H1 (cell line): Measurements from ENCODE around the gene PKIB. TPM values are rescaled to one million over a fixed set of nuclear protein-coding genes. Genes with fewer than 3 reads are reported as not detected.

Source experiments
- CTCF ChIA-PET: fragments of 300-600 bp; sonication (Branson Sonifier 250); formaldehyde crosslinking; loops from one replicate; lab custom pipeline; 2021; ENCODE audit not compliant: partially characterized antibody; lab: Charles Lee
- POLR2A ChIA-PET: fragments of 300-600 bp; sonication (Branson Sonifier 250); formaldehyde crosslinking; loops from one replicate; lab custom pipeline; 2021; ENCODE audit warnings: inconsistent platforms; ENCODE audit not compliant: partially characterized antibody; lab: Charles Lee
- DNase-seq, 2 experiments: peaks; one replicate each; pipeline versions ENCODE4 v3.0.0 to v3.0.0-alpha.2; 2010 to 2022; ENCODE audit warnings: low spot score in 2 of 2, low read depth in 1 of 2, mixed read lengths in 1 of 2
- FAIRE-seq: peaks from 2 replicates; lab custom pipeline; 2011; peaks lifted over from hg19 to GRCh38; lab: Jason Lieb, UNC
- H2AFZ ChIP-seq: 2 replicates; pipeline ENCODE4 v1.8.1; 2012; ENCODE audit warnings: low read length, inconsistent platforms
- H2AK5ac ChIP-seq: 2 replicates; pipeline ENCODE4 v1.6.1; 2013; ENCODE audit warnings: low read depth, low read length
- H2BK120ac ChIP-seq: replicated peaks from 2 replicates; pipeline ENCODE3; 2013; ENCODE audit warnings: low read depth, low read length, inconsistent platforms
- H2BK12ac ChIP-seq: 2 replicates; pipeline ENCODE4 v1.6.1; 2013; ENCODE audit warnings: low read depth, low read length
- H2BK15ac ChIP-seq: 2 replicates; pipeline ENCODE4 v1.6.1; 2013; ENCODE audit warnings: low read length
- H2BK20ac ChIP-seq: 2 replicates; pipeline ENCODE4 v1.6.1; 2013; ENCODE audit warnings: low read length
- H2BK5ac ChIP-seq: 2 replicates; pipeline ENCODE4 v1.6.1; 2013; ENCODE audit warnings: low read depth, low read length
- H3K14ac ChIP-seq: 2 replicates; pipeline ENCODE4 v1.6.1; 2013; ENCODE audit warnings: inconsistent platforms; ENCODE audit not compliant: insufficient read length
- H3K18ac ChIP-seq: 2 replicates; pipeline ENCODE4 v1.6.1; 2013; ENCODE audit warnings: low read length; ENCODE audit errors: extremely low read depth
- H3K23ac ChIP-seq: 2 replicates; pipeline ENCODE4 v1.6.1; 2013; ENCODE audit warnings: inconsistent platforms; ENCODE audit not compliant: insufficient read length
- H3K23me2 ChIP-seq: 2 replicates; pipeline ENCODE4 v1.6.1; 2013; ENCODE audit warnings: low read depth, low read length
- H3K27ac ChIP-seq: 2 replicates; pipeline ENCODE4 v1.6.1; 2011; ENCODE audit warnings: low read depth, low read length, inconsistent platforms
- H3K27me3 ChIP-seq, 4 experiments: replicated peaks in 1 of 4; 1 replicate in 1 of 4; 2 replicates in 3 of 4; pipeline versions ENCODE4 v1.6.1 to v1.8.1; 2011 to 2013; ENCODE audit warnings: low read length in 3 of 4, mild to moderate bottlenecking in 3 of 4, inconsistent platforms in 2 of 4, mixed read lengths in 2 of 4, moderate library complexity in 1 of 4; ENCODE audit not compliant: control insufficient read depth in 3 of 4, insufficient read depth in 3 of 4; ENCODE audit errors: extremely low read depth in 1 of 4
- H3K36me3 ChIP-seq, 4 experiments: 2 replicates each; pipeline versions ENCODE4 v1.6.1 to v1.8.1; 2011 to 2013; ENCODE audit warnings: mild to moderate bottlenecking in 4 of 4, low read length in 3 of 4, moderate library complexity in 2 of 4, control low read depth in 1 of 4, inconsistent platforms in 1 of 4; ENCODE audit not compliant: insufficient read depth in 4 of 4, control insufficient read depth in 2 of 4
- H3K4ac ChIP-seq: replicated peaks from 2 replicates; pipeline ENCODE3; 2013; ENCODE audit warnings: low read length, low read depth, mixed read lengths, inconsistent platforms; ENCODE audit not compliant: insufficient read length
- H3K4me1 ChIP-seq, 4 experiments: replicated peaks in 1 of 4; 1 replicate in 1 of 4; 2 replicates in 3 of 4; pipeline versions ENCODE4 v1.6.1 to v1.8.1; 2011 to 2013; ENCODE audit warnings: low read length in 3 of 4, inconsistent platforms in 2 of 4, mixed read lengths in 1 of 4; ENCODE audit not compliant: insufficient read depth in 4 of 4, control insufficient read depth in 3 of 4
- H3K4me2 ChIP-seq, 2 experiments: 2 replicates each; pipeline versions ENCODE4 v1.6.1 to v1.8.1; 2011 to 2013; ENCODE audit warnings: low read depth in 2 of 2, low read length in 2 of 2, control low read depth in 1 of 2, inconsistent platforms in 1 of 2, mild to moderate bottlenecking in 1 of 2; ENCODE audit not compliant: insufficient read depth in 1 of 2
- H3K4me3 ChIP-seq, 4 experiments: fragments of 200-600, 300-600 bp in 1 of 4; sonication (generic), shearing (Covaris generic), sonication (Bioruptor Twin) in 1 of 4; 2 replicates each; pipeline versions ENCODE4 v1.5.1 to v1.8.1; 2011 to 2016; ENCODE audit warnings: low read length in 4 of 4, low read depth in 3 of 4, control low read depth in 2 of 4, inconsistent platforms in 2 of 4, mild to moderate bottlenecking in 2 of 4, mixed read lengths in 1 of 4, moderate library complexity in 1 of 4; ENCODE audit not compliant: insufficient read depth in 2 of 4; ENCODE audit errors: extremely low read depth in 1 of 4
- H3K56ac ChIP-seq: replicated peaks from 2 replicates; pipeline ENCODE3; 2013; ENCODE audit warnings: low read depth, mild to moderate bottlenecking, mixed read lengths, low read length, inconsistent platforms; ENCODE audit not compliant: insufficient read length
- H3K79me1 ChIP-seq: 2 replicates; pipeline ENCODE4 v1.6.1; 2013; ENCODE audit warnings: low read depth, low read length, control low read depth
- H3K79me2 ChIP-seq, 2 experiments: 2 replicates each; pipeline versions ENCODE4 v1.6.1 to v1.8.1; 2012 to 2013; ENCODE audit warnings: low read length in 2 of 2, mild to moderate bottlenecking in 2 of 2, inconsistent platforms in 1 of 2; ENCODE audit not compliant: insufficient read depth in 2 of 2, control insufficient read depth in 1 of 2
- H3K9ac ChIP-seq, 4 experiments: replicated peaks in 1 of 4; 1 replicate in 1 of 4; 2 replicates in 3 of 4; pipeline versions ENCODE4 v1.6.1 to v1.8.1; 2011 to 2013; ENCODE audit warnings: low read depth in 3 of 4, low read length in 3 of 4, control low read depth in 2 of 4, mild to moderate bottlenecking in 2 of 4, moderate library complexity in 2 of 4, inconsistent platforms in 1 of 4; ENCODE audit errors: extremely low read depth in 1 of 4
- H3K9me3 ChIP-seq, 2 experiments: 2 replicates each; pipeline versions ENCODE4 v1.6.1 to v1.8.1; 2012 to 2013; ENCODE audit warnings: mild to moderate bottlenecking in 2 of 2, moderate library complexity in 2 of 2, control low read depth in 1 of 2, inconsistent platforms in 1 of 2, low read depth in 1 of 2, low read length in 1 of 2, mixed read lengths in 1 of 2; ENCODE audit not compliant: insufficient read depth in 2 of 2
- H4K20me1 ChIP-seq, 2 experiments: replicated peaks in 1 of 2; 2 replicates each; pipeline versions ENCODE3 to v1.8.1; 2011 to 2013; ENCODE audit warnings: inconsistent platforms in 2 of 2, low read length in 2 of 2, mild to moderate bottlenecking in 1 of 2; ENCODE audit not compliant: insufficient read depth in 2 of 2, control insufficient read depth in 1 of 2
- H4K5ac ChIP-seq: 2 replicates; pipeline ENCODE4 v1.6.1; 2013; ENCODE audit warnings: low read length, low read depth, mixed read lengths, inconsistent platforms; ENCODE audit not compliant: insufficient read length
- H4K8ac ChIP-seq: 2 replicates; pipeline ENCODE4 v1.8.0; 2013; ENCODE audit warnings: mild to moderate bottlenecking, moderate library complexity, low read length, inconsistent platforms; ENCODE audit not compliant: insufficient read depth; ENCODE audit errors: extremely low read depth
- H4K91ac ChIP-seq: replicated peaks from 2 replicates; pipeline ENCODE3; 2013; ENCODE audit warnings: low read length, mixed read lengths, inconsistent platforms; ENCODE audit not compliant: insufficient read length
- BRCA1 ChIP-seq: IDR thresholded peaks from 2 replicates; pipeline ENCODE4 v1.6.1; 2012; ENCODE audit warnings: low read depth, low read length, improper control_type of control experiment
- CBX5 ChIP-seq: fragments of 300-800, 300-1000 bp; sonication (generic); IDR thresholded peaks from 2 replicates; pipeline ENCODE4 v1.7.1; 2016; ENCODE audit warnings: antibody characterized with exemption, low read length, low read depth
- CHD1 ChIP-seq: IDR thresholded peaks from 2 replicates; pipeline ENCODE4 v1.6.1; 2012; ENCODE audit warnings: low read depth, low read length, improper control_type of control experiment
- HDAC2 ChIP-seq, 2 experiments: fragments of 300-600 bp in 1 of 2; sonication (generic) in 1 of 2; IDR thresholded peaks; 2 replicates each; pipeline ENCODE4 v1.6.1; 2011 to 2012; ENCODE audit warnings: low read depth in 2 of 2, low read length in 2 of 2, mild to moderate bottlenecking in 2 of 2, moderate library complexity in 2 of 2, borderline replicate concordance in 1 of 2, inconsistent platforms in 1 of 2
- JUND ChIP-seq: IDR thresholded peaks from 2 replicates; pipeline ENCODE4 v1.6.1; 2011; ENCODE audit warnings: mild to moderate bottlenecking, improper control_type of control experiment, low read length
- NRF1 ChIP-seq: IDR thresholded peaks from 2 replicates; pipeline ENCODE4 v1.6.1; 2011; ENCODE audit warnings: mild to moderate bottlenecking, low read depth, low read length, improper control_type of control experiment
- RNF2 ChIP-seq: fragments of 200-900, 300-1000 bp; sonication (generic); IDR thresholded peaks from 2 replicates; pipeline ENCODE4 v1.7.1; 2016; ENCODE audit warnings: borderline replicate concordance, low read depth, mild to moderate bottlenecking, antibody characterized with exemption, low read length; ENCODE audit not compliant: poor library complexity, severe bottlenecking; ENCODE audit errors: missing control alignments
- RXRA ChIP-seq: IDR thresholded peaks from 2 replicates; pipeline ENCODE4 v1.6.1; 2011; ENCODE audit warnings: low read depth, mild to moderate bottlenecking, low read length, moderate library complexity; ENCODE audit not compliant: insufficient read depth
- SRF ChIP-seq: IDR thresholded peaks from 2 replicates; pipeline ENCODE4 v1.6.1; 2011; ENCODE audit warnings: mild to moderate bottlenecking, low read depth, low read length, moderate library complexity
- TEAD4 ChIP-seq: IDR thresholded peaks from 2 replicates; pipeline ENCODE4 v1.6.1; 2012; ENCODE audit warnings: low read depth, low read length, inconsistent platforms, mixed read lengths
- WGBS, 2 experiments: shearing (Covaris generic) in 1 of 2; methylation state at CpG; one replicate each; pipeline versions ENCODE4 v1.1.6 to v1.1.7; 2013 to 2015; ENCODE audit warnings: low lambda C conversion rate in 2 of 2, mixed read lengths in 2 of 2, inconsistent platforms in 1 of 2, low coverage in 1 of 2, missing lambda C conversion rate in 1 of 2; ENCODE audit not compliant: insufficient replicate concordance in 2 of 2, insufficient coverage in 1 of 2, insufficient read length in 1 of 2; ENCODE audit errors: extremely low coverage in 1 of 2, missing lambda C conversion rate in 1 of 2; 5-methylcytosine and 5-hydroxymethylcytosine counted together
- polyA plus RNA-seq, 7 experiments: library from polyadenylated mRNA; depleted of rRNA in 3 of 7; stranded (reverse) in 5 of 7; unstranded in 2 of 7; fragments of >200 nt in 5 of 7; fragments of 200-250 nt in 2 of 7; gene quantifications; 1 replicate in 5 of 7; 2 replicates in 1 of 7; 4 replicates in 1 of 7; pipeline versions ENCODE4 v1.2.1 to v1.2.3, GENCODE V29; 2011 to 2013; ENCODE audit warnings: missing spikeins in 2 of 7, mixed read lengths in 2 of 7
- total RNA-seq: library from RNA; stranded (reverse); fragmentation: NEBNext Ultra II Directional; extraction: Animal tissue kit (Norgen Biotek cat#: 25700); gene quantifications from 2 replicates; pipeline ENCODE4 v1.2.1, GENCODE V29; 2021

The PKIB gene
- total and polyA plus RNA-seq, 2 of the 8 experiments (the other 6 are each of a cell fraction or from before 2014, with no cell fraction given) = 13.5 to 73.3 TPM

- Histone ChIP-seq H3K79me1 (no peaks in the 10 kb centered on the region), H4K8ac (no peak overlapping the region), H3K4me3 (no peak overlapping the region), H3K18ac (no peak overlapping the region), H3K79me2 (no peaks in the 10 kb centered on the region), H4K5ac (no peak overlapping the region), H2BK20ac (no peak overlapping the region), H3K23me2 (no peaks in the 10 kb centered on the region), H3K9ac (no peak overlapping the region), H3K4ac (no peak overlapping the region), H3K4me1 (no peaks in the 10 kb centered on the region), H3K27ac (no peak overlapping the region), H3K36me3 (no peaks in the 10 kb centered on the region; a peak in 1 of 8 replicates), H3K23ac (no peak overlapping the region), H3K4me2 (no peak overlapping the region), H2AFZ (no peak overlapping the region), H3K27me3 (no peaks in the 10 kb centered on the region), H2BK15ac (no peak overlapping the region), H2AK5ac (no peak overlapping the region), H3K9me3 (no peaks in the 10 kb centered on the region), H2BK12ac (no peak overlapping the region), H4K20me1 (no peaks in the 10 kb centered on the region), H2BK120ac (no peak overlapping the region), H3K56ac (no peak overlapping the region), H4K91ac (no peak overlapping the region), H3K14ac (no peak overlapping the region), H2BK5ac (no peak overlapping the region)
- POLR2A ChIA-PET = interaction anchor here (1.1 kb wide), 1 partner anchor 11 kb away, joined by 3 read pairs; no protein-coding TSS in a partner anchor
- FAIRE-seq = no peak
- TF ChIP-seq RNF2 (no peak), TEAD4 (no peak), HDAC2 (IDR thresholded peaks at IDR 0.05; ENCODE audit: borderline replicate concordance in 1 of 2, low read depth in 2 of 2, low read length in 2 of 2) (no peak), RXRA (no peak), CBX5 (no peak), SRF (no peak), BRCA1 (no peak), CHD1 (no peak), NRF1 (no peak), JUND (no peak)
- WGBS, 2 experiments = 76% methylated on average over 2 of the region's 2 CpGs; no CpG with 5 or more reads in 1 of the 2 experiments
- CTCF ChIA-PET = no interaction called here
- no peak for DNase-seq
Observed at GRCh38 chr6:122654012-122654411, 43.8 kb downstream of the PKIB start.
